ENCODE results near the gene PSIP1. TPM values are rescaled to one million over a fixed set of nuclear protein-coding genes. Genes with fewer than 3 reads are reported as not detected.

The PSIP1 gene
- total and polyA plus RNA-seq, 4 donors = 14.8 to 75.1 (median 29.8) TPM

GRCh38 chr9:15480028-15480427, 30.7 kb downstream of the PSIP1 start:
- no peak for DNase-seq
- Histone ChIP-seq H3K9me3 (ENCODE audit: control insufficient read depth in 4 of 4, insufficient read depth in 3 of 4, low read length in 3 of 4) (no peaks in the 10 kb centered on the region), H3K27ac (ENCODE audit: low read depth in 1 of 2, low read length in 1 of 2) (no peak overlapping the region), H3K4me3 (no peak overlapping the region), H3K27me3 (ENCODE audit: control insufficient read depth in 3 of 3, insufficient read depth in 3 of 3, low read length in 2 of 3) (no peaks in the 10 kb centered on the region), H3K4me1 (ENCODE audit: control insufficient read depth in 5 of 5, insufficient read depth in 5 of 5, low read length in 5 of 5) (peaks cover 0 to 7% (median 0%) of the 10 kb centered on the region in 5 donors), H3K36me3 (ENCODE audit: control insufficient read depth in 4 of 4, insufficient read depth in 4 of 4, low read length in 4 of 4) (peaks cover 3 to 15% (median 7%) of the 10 kb centered on the region in 4 donors), H3K9ac (ENCODE audit: insufficient read depth in 1 of 2, low read length in 2 of 2) (no peak overlapping the region)
- no peak for TF ChIP-seq CTCF (IDR thresholded peaks at IDR 0.05; ENCODE audit: control extremely low read depth, extremely low read depth)
- ATAC-seq (ENCODE audit: insufficient read depth, low FRiP score) = no peak
- 88 to 92% methylated on average over 1 of the region's 1 CpG for WGBS, 2 donors

- ATAC-seq (ENCODE audit: insufficient read depth, low FRiP score) (no peak), DNase-seq (no peak)
- TF ChIP-seq CTCF (IDR thresholded peaks at IDR 0.05; ENCODE audit: control extremely low read depth, extremely low read depth) = no peak
- Histone ChIP-seq H3K36me3 (ENCODE audit: control insufficient read depth in 4 of 4, insufficient read depth in 4 of 4, low read length in 4 of 4) (peaks cover 4 to 20% (median 10%) of the 10 kb centered on the region in 4 donors), H3K4me3 (no peak overlapping the region), H3K4me1 (ENCODE audit: control insufficient read depth in 5 of 5, insufficient read depth in 5 of 5, low read length in 5 of 5) (no peaks in the 10 kb centered on the region), H3K9me3 (ENCODE audit: control insufficient read depth in 4 of 4, insufficient read depth in 3 of 4, low read length in 3 of 4) (no peaks in the 10 kb centered on the region), H3K9ac (ENCODE audit: insufficient read depth in 1 of 2, low read length in 2 of 2) (no peak overlapping the region), H3K27ac (ENCODE audit: low read depth in 1 of 2, low read length in 1 of 2) (no peak overlapping the region), H3K27me3 (ENCODE audit: control insufficient read depth in 3 of 3, insufficient read depth in 3 of 3, low read length in 2 of 3) (no peaks in the 10 kb centered on the region)
- 92 to 93% methylated on average over 8 of the region's 8 CpGs for WGBS, 2 donors
Measured at GRCh38 chr9:15475923-15476536, 34.7 kb downstream of the PSIP1 start.

- H3K36me3 ChIP-seq (ENCODE audit: control insufficient read depth in 4 of 4, insufficient read depth in 4 of 4, low read length in 4 of 4) = peaks cover 4 to 50% (median 26%) of the 10 kb centered on the region in 4 donors
- TF ChIP-seq CTCF (IDR thresholded peaks at IDR 0.05; ENCODE audit: control extremely low read depth, extremely low read depth) = no peak
- no peak overlapping the region for H3K9ac ChIP-seq (ENCODE audit: insufficient read depth in 1 of 2, low read length in 2 of 2)
- H3K27ac ChIP-seq (ENCODE audit: low read depth in 1 of 2, low read length in 1 of 2) = no peak overlapping the region
- DNase-seq (no peak), ATAC-seq (ENCODE audit: insufficient read depth, low FRiP score) (no peak)
- 91% methylated on average over 2 of the region's 2 CpGs for WGBS, 2 donors
- no peaks in the 10 kb centered on the region for H3K4me1 ChIP-seq (ENCODE audit: control insufficient read depth in 5 of 5, insufficient read depth in 5 of 5, low read length in 5 of 5)
- H3K4me3 ChIP-seq = no peak overlapping the region
- H3K9me3 ChIP-seq (ENCODE audit: control insufficient read depth in 4 of 4, insufficient read depth in 3 of 4, low read length in 3 of 4) = no peaks in the 10 kb centered on the region
- H3K27me3 ChIP-seq (ENCODE audit: control insufficient read depth in 3 of 3, insufficient read depth in 3 of 3, low read length in 2 of 3) = no peaks in the 10 kb centered on the region
Measured at GRCh38 chr9:15469862-15470261, 40.9 kb downstream of the PSIP1 start.

GRCh38 chr9:15469406-15469805, 41.4 kb downstream of the PSIP1 start:
- no peak for TF ChIP-seq CTCF (IDR thresholded peaks at IDR 0.05; ENCODE audit: control extremely low read depth, extremely low read depth)
- Histone ChIP-seq H3K27ac (ENCODE audit: low read depth in 1 of 2, low read length in 1 of 2) (no peak overlapping the region), H3K4me3 (no peak overlapping the region), H3K36me3 (ENCODE audit: control insufficient read depth in 4 of 4, insufficient read depth in 4 of 4, low read length in 4 of 4) (peaks cover 4 to 51% (median 25%) of the 10 kb centered on the region in 4 donors), H3K27me3 (ENCODE audit: control insufficient read depth in 3 of 3, insufficient read depth in 3 of 3, low read length in 2 of 3) (no peaks in the 10 kb centered on the region), H3K9ac (ENCODE audit: insufficient read depth in 1 of 2, low read length in 2 of 2) (no peak overlapping the region), H3K4me1 (ENCODE audit: control insufficient read depth in 5 of 5, insufficient read depth in 5 of 5, low read length in 5 of 5) (no peaks in the 10 kb centered on the region), H3K9me3 (ENCODE audit: control insufficient read depth in 4 of 4, insufficient read depth in 3 of 4, low read length in 3 of 4) (no peaks in the 10 kb centered on the region)
- WGBS, 2 donors = 64 to 80% methylated on average over 1 of the region's 1 CpG
- DNase-seq (peak in 1 of 3 donors; percentile 18), ATAC-seq (ENCODE audit: insufficient read depth, low FRiP score) (no peak)
